22Rv1 (cell line): Measurements from ENCODE around the gene PPIL4.

Source experiments
- CTCF ChIP-seq: fragments of 450-650 bp; IDR thresholded peaks from 2 replicates; pipeline ENCODE4 v1.5.1; 2017; ENCODE audit warnings: mild to moderate bottlenecking
- ZFX ChIP-seq: fragments of 450-650 bp; IDR thresholded peaks from 2 replicates; pipeline ENCODE4 v1.6.1; 2017; ENCODE audit warnings: antibody characterized with exemption, borderline replicate concordance

- TF ChIP-seq CTCF (no peak), ZFX (no peak)
These were observed 65.2 kb downstream of the PPIL4 start for GRCh38 chr6:149480502-149481280.
